ENCODE measurements around the gene FOS.

- no peak for TF ChIP-seq POLR2A (IDR thresholded peaks at IDR 0.05)
- TF ChIP-seq, protein P1, sequence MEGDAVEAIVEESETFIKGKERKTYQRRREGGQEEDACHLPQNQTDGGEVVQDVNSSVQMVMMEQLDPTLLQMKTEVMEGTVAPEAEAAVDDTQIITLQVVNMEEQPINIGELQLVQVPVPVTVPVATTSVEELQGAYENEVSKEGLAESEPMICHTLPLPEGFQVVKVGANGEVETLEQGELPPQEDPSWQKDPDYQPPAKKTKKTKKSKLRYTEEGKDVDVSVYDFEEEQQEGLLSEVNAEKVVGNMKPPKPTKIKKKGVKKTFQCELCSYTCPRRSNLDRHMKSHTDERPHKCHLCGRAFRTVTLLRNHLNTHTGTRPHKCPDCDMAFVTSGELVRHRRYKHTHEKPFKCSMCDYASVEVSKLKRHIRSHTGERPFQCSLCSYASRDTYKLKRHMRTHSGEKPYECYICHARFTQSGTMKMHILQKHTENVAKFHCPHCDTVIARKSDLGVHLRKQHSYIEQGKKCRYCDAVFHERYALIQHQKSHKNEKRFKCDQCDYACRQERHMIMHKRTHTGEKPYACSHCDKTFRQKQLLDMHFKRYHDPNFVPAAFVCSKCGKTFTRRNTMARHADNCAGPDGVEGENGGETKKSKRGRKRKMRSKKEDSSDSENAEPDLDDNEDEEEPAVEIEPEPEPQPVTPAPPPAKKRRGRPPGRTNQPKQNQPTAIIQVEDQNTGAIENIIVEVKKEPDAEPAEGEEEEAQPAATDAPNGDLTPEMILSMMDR (IDR thresholded peaks at IDR 0.05) = no peak
These were observed 44.9 kb downstream of the FOS start for GRCh38 chr14:75323571-75323970.

Data from thyroid gland (tissue), 4 donors.